WTC11 (cell line): ENCODE results near the gene STAT1. TPM values are rescaled to one million over a fixed set of nuclear protein-coding genes. Genes with fewer than 3 reads are reported as not detected.
A peak's percentile ranks its signal among the peaks of the same experiment; 100 is the strongest.

ENCODE experiments used
- ATAC-seq: fragments of 200-7000 bp; cut with Tn5 transposase; 2 replicates; pipeline ENCODE4 v1.10.0; 2021; ENCODE audit warnings: mild to moderate bottlenecking, moderate library complexity
- CTCF ChIA-PET: fragments of 300-600 bp; sonication (Branson Sonifier 250); formaldehyde crosslinking; loops from one replicate; lab custom pipeline; 2021; ENCODE audit warnings: antibody characterized with exemption; lab: Charles Lee
- POLR2A ChIA-PET: fragments of 350-600 bp; sonication (Branson Sonifier 250); formaldehyde crosslinking; loops from one replicate; lab custom pipeline; 2021; ENCODE audit warnings: antibody characterized with exemption; lab: Charles Lee
- DNase-seq: peaks from one replicate; pipeline ENCODE4 v3.0.0; 2021; ENCODE audit warnings: low spot score
- H3K27ac Mint-ChIP-seq: 2 replicates; pipeline ENCODE4 v1.8.0; 2021; ENCODE audit warnings: mixed read lengths
- H3K27me3 Mint-ChIP-seq: 2 replicates; pipeline ENCODE4 v1.8.0; 2021; ENCODE audit warnings: low read depth, mild to moderate bottlenecking, moderate library complexity, mixed read lengths
- H3K36me3 Mint-ChIP-seq: 2 replicates; pipeline ENCODE4 v1.8.0; 2021; ENCODE audit warnings: mixed read lengths
- H3K4me1 Mint-ChIP-seq: 2 replicates; pipeline ENCODE4 v1.8.0; 2022; ENCODE audit warnings: mixed read lengths
- H3K4me3 Mint-ChIP-seq: 2 replicates; pipeline ENCODE4 v1.8.0; 2021; ENCODE audit warnings: mild to moderate bottlenecking, moderate library complexity, mixed read lengths
- H3K9me3 Mint-ChIP-seq: 2 replicates; pipeline ENCODE4 v1.8.0; 2021; ENCODE audit warnings: mixed read lengths
- ELF4 ChIP-seq: sonication (generic); formaldehyde crosslinking; IDR thresholded peaks from 2 replicates; pipeline ENCODE4 v1.8.1; 2022; ENCODE audit warnings: low read depth, mild to moderate bottlenecking, moderate library complexity, missing genetic modification reagents
- ESRRA ChIP-seq: sonication (generic); formaldehyde crosslinking; IDR thresholded peaks from 2 replicates; pipeline ENCODE4 v1.8.1; 2022; ENCODE audit warnings: mild to moderate bottlenecking, missing genetic modification reagents, borderline replicate concordance
- GTF2I ChIP-seq: fragments of 250-450 bp; sonication (Bioruptor Pico); conservative IDR thresholded peaks from 2 replicates; pipeline ENCODE4 v1.4.0; 2021; ENCODE audit warnings: mild to moderate bottlenecking
- IRF2 ChIP-seq: sonication (generic); formaldehyde crosslinking; IDR thresholded peaks from 2 replicates; pipeline ENCODE4 v1.8.0; 2022; ENCODE audit warnings: low read depth, missing genetic modification reagents, borderline replicate concordance
- JUN ChIP-seq: sonication (generic); formaldehyde crosslinking; IDR thresholded peaks from 2 replicates; pipeline ENCODE4 v1.8.0; 2023; ENCODE audit warnings: mild to moderate bottlenecking, missing genetic modification reagents
- NFE2L1 ChIP-seq: sonication (generic); formaldehyde crosslinking; IDR thresholded peaks from 2 replicates; pipeline ENCODE4 v1.8.1; 2023; ENCODE audit warnings: missing genetic modification reagents
- PRRX2 ChIP-seq: fragments of 250-450 bp; sonication (Bioruptor Pico); IDR thresholded peaks from 2 replicates; pipeline ENCODE4 v1.8.0; 2021; ENCODE audit warnings: mild to moderate bottlenecking
- SOX15 ChIP-seq: fragments of 250-450 bp; sonication (Bioruptor Pico); IDR thresholded peaks from 2 replicates; pipeline ENCODE4 v1.9.0; 2021; ENCODE audit warnings: mild to moderate bottlenecking
- TCF7 ChIP-seq: sonication (generic); formaldehyde crosslinking; IDR thresholded peaks from 2 replicates; pipeline ENCODE4 v1.8.0; 2022; ENCODE audit warnings: mild to moderate bottlenecking, low read depth, missing genetic modification reagents, moderate library complexity
- TEAD4 ChIP-seq: sonication (generic); formaldehyde crosslinking; IDR thresholded peaks from 2 replicates; pipeline ENCODE4 v1.8.0; 2022; ENCODE audit warnings: mild to moderate bottlenecking, missing genetic modification reagents
- TP53 ChIP-seq: sonication (generic); formaldehyde crosslinking; IDR thresholded peaks from 2 replicates; pipeline ENCODE4 v1.8.1; 2023; ENCODE audit warnings: mild to moderate bottlenecking, missing genetic modification reagents
- ZBTB21 ChIP-seq: sonication (generic); formaldehyde crosslinking; IDR thresholded peaks from 2 replicates; pipeline ENCODE4 v1.8.1; 2023; ENCODE audit warnings: mild to moderate bottlenecking, missing genetic modification reagents, borderline replicate concordance
- ZNF219 ChIP-seq: sonication (generic); formaldehyde crosslinking; IDR thresholded peaks from 2 replicates; pipeline ENCODE4 v1.8.0; 2023; ENCODE audit warnings: missing genetic modification reagents, mild to moderate bottlenecking, borderline replicate concordance
- ZNF281 ChIP-seq: sonication (generic); formaldehyde crosslinking; IDR thresholded peaks from 2 replicates; pipeline ENCODE4 v1.8.0; 2023; ENCODE audit warnings: mild to moderate bottlenecking, missing genetic modification reagents
- ZNF532 ChIP-seq: fragments of 250-450 bp; sonication (Bioruptor Pico); IDR thresholded peaks from 2 replicates; pipeline ENCODE4 v1.9.0; 2021; ENCODE audit warnings: mild to moderate bottlenecking, borderline replicate concordance
- total RNA-seq: library from RNA; stranded (reverse); gene quantifications from 3 replicates; pipeline ENCODE4 v1.2.3, GENCODE V29; 2021
- TF ChIP-seq, protein P1 (sequence below): fragments of 200-600 bp; IDR thresholded peaks from 2 replicates; pipeline ENCODE4 v1.8.0; 2022; ENCODE audit warnings: antibody characterized with exemption
- TF ChIP-seq, protein P2 (sequence below): fragments of 250-450 bp; sonication (Bioruptor Pico); IDR thresholded peaks from 2 replicates; pipeline ENCODE4 v1.9.0; 2021; ENCODE audit warnings: mild to moderate bottlenecking
- TF ChIP-seq, protein P3 (sequence below): fragments of 250-450 bp; sonication (Bioruptor Pico); IDR thresholded peaks from 2 replicates; pipeline ENCODE4 v1.8.0; 2021; ENCODE audit warnings: mild to moderate bottlenecking

The STAT1 gene
- total RNA-seq, 1 experiment from 2014 or later = 36.1 TPM

DNA sequence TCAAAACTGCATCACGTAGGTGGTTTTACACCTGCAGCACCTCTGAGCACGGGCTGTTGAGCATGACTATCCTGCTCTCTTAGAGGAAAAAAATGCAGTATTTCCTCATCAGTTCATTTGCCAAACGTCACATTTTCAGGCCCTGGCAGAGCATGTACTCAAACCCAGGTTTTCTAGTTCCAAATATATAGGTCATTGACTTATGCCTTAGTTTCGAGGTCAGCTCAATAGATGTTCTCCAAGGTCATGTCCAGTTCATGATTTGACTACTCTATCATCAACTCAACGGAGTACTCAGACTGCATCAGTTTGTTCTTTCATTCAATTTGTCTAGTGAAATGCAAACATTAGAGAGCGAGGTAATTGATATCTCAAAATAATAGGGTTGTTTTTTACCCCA is 39.3 kb upstream of the STAT1 start:
- peaks cover 10% of the 10 kb centered on the region; the same call in 1 of the 2 replicates for H3K4me1 Mint-ChIP-seq

GRCh38 chr2:191051825-191052778 is 38.1 kb upstream of the STAT1 start:
- H3K36me3 Mint-ChIP-seq = no peaks in the 10 kb centered on the region
- DNase-seq (no peak), ATAC-seq (peak; percentile 53; the same call in 1 of the 2 replicates)
- H3K4me1 Mint-ChIP-seq = peaks cover 10% of the 10 kb centered on the region; the same call in 1 of the 2 replicates
- no peaks in the 10 kb centered on the region; the same call in 1 of the 2 replicates for H3K27me3 Mint-ChIP-seq
- TF ChIP-seq, protein P1, sequence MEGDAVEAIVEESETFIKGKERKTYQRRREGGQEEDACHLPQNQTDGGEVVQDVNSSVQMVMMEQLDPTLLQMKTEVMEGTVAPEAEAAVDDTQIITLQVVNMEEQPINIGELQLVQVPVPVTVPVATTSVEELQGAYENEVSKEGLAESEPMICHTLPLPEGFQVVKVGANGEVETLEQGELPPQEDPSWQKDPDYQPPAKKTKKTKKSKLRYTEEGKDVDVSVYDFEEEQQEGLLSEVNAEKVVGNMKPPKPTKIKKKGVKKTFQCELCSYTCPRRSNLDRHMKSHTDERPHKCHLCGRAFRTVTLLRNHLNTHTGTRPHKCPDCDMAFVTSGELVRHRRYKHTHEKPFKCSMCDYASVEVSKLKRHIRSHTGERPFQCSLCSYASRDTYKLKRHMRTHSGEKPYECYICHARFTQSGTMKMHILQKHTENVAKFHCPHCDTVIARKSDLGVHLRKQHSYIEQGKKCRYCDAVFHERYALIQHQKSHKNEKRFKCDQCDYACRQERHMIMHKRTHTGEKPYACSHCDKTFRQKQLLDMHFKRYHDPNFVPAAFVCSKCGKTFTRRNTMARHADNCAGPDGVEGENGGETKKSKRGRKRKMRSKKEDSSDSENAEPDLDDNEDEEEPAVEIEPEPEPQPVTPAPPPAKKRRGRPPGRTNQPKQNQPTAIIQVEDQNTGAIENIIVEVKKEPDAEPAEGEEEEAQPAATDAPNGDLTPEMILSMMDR = peak; percentile 54; the same call in 1 of the 2 replicates
- TF ChIP-seq, protein P2, sequence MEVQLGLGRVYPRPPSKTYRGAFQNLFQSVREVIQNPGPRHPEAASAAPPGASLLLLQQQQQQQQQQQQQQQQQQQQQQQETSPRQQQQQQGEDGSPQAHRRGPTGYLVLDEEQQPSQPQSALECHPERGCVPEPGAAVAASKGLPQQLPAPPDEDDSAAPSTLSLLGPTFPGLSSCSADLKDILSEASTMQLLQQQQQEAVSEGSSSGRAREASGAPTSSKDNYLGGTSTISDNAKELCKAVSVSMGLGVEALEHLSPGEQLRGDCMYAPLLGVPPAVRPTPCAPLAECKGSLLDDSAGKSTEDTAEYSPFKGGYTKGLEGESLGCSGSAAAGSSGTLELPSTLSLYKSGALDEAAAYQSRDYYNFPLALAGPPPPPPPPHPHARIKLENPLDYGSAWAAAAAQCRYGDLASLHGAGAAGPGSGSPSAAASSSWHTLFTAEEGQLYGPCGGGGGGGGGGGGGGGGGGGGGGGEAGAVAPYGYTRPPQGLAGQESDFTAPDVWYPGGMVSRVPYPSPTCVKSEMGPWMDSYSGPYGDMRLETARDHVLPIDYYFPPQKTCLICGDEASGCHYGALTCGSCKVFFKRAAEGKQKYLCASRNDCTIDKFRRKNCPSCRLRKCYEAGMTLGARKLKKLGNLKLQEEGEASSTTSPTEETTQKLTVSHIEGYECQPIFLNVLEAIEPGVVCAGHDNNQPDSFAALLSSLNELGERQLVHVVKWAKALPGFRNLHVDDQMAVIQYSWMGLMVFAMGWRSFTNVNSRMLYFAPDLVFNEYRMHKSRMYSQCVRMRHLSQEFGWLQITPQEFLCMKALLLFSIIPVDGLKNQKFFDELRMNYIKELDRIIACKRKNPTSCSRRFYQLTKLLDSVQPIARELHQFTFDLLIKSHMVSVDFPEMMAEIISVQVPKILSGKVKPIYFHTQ = no peak
- TF ChIP-seq ZNF281 (CRISPR knock-in tag) (no peak), NFE2L1 (CRISPR knock-in tag) (no peak)
- CTCF ChIA-PET = interaction anchor here (0.6 to 4.6 kb wide), 36 partner anchors 10 to 732 kb away, joined by 3 to 68 read pairs (median 5); partner anchors contain the start of genes HIBCH and STAT4
- H3K4me3 Mint-ChIP-seq = no peak overlapping the region
- no peak overlapping the region for H3K27ac Mint-ChIP-seq
- POLR2A ChIA-PET = no interaction called here
- H3K9me3 Mint-ChIP-seq = no peaks in the 10 kb centered on the region

More for the DNA sequence above, 39.3 kb upstream of the STAT1 start:
- CTCF ChIA-PET = interaction anchor here (0.8 to 4.6 kb wide), 19 partner anchors 10 to 734 kb away, joined by 3 to 68 read pairs (median 8); partner anchors contain the start of genes HIBCH and STAT4
- no peak for DNase-seq
- Mint-ChIP-seq H3K4me3 (no peak overlapping the region), H3K9me3 (no peaks in the 10 kb centered on the region), H3K27me3 (no peaks in the 10 kb centered on the region; the same call in 1 of the 2 replicates), H3K36me3 (no peaks in the 10 kb centered on the region), H3K27ac (no peak overlapping the region)
- ATAC-seq = no peak
- no peak for TF ChIP-seq PRRX2 (CRISPR knock-in tag)
- TF ChIP-seq, protein P3, sequence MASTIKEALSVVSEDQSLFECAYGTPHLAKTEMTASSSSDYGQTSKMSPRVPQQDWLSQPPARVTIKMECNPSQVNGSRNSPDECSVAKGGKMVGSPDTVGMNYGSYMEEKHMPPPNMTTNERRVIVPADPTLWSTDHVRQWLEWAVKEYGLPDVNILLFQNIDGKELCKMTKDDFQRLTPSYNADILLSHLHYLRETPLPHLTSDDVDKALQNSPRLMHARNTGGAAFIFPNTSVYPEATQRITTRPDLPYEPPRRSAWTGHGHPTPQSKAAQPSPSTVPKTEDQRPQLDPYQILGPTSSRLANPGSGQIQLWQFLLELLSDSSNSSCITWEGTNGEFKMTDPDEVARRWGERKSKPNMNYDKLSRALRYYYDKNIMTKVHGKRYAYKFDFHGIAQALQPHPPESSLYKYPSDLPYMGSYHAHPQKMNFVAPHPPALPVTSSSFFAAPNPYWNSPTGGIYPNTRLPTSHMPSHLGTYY (CRISPR knock-in tag) = no peak
- TF ChIP-seq ZNF219 = no peak
- no peak for TF ChIP-seq JUN (CRISPR knock-in tag)
- no peak for TF ChIP-seq ZBTB21 (CRISPR knock-in tag)
- TF ChIP-seq TP53 (CRISPR knock-in tag) = no peak
- TF ChIP-seq IRF2 (CRISPR knock-in tag) = no peak
- no peak for TF ChIP-seq ELF4 (CRISPR knock-in tag)
- TF ChIP-seq TCF7 (CRISPR knock-in tag) = no peak
- no peak for TF ChIP-seq ZNF532 (CRISPR knock-in tag)
- no peak for TF ChIP-seq ESRRA
- TF ChIP-seq GTF2I = no peak
- TF ChIP-seq SOX15 (CRISPR knock-in tag) = no peak
- no peak for TF ChIP-seq TEAD4 (CRISPR knock-in tag)
- POLR2A ChIA-PET = no interaction called here
